Mesenteric fat pad (tissue), 1 donor: Measurements from ENCODE around the gene C2orf68. TPM values are rescaled to one million over a fixed set of nuclear protein-coding genes. Genes with fewer than 3 reads are reported as not detected.
A peak's percentile ranks its signal among the peaks of the same experiment; 100 is the strongest.
"Not testable (repeated sequence)": the region's sequence is repeated elsewhere in the genome, so short reads cannot be mapped to it uniquely, and the experiment has no call there.

ENCODE experiments used
- DNase-seq: peaks from one replicate; pipeline ENCODE4 v3.0.0-alpha.2; 2020; ENCODE audit warnings: low spot score
- total RNA-seq: library from RNA; stranded (reverse); fragmentation: NEBNext Ultra II Directional; extraction: Animal tissue kit (Norgen Biotek cat#: 25700); gene quantifications from one replicate; pipeline ENCODE4 v1.2.1, GENCODE V29; 2021
- donor health status: DM: yes; HTN: yes; CAD: no.

C2orf68 gene
- total RNA-seq, 1 donor from 2014 or later, result 26.3 TPM

DNA sequence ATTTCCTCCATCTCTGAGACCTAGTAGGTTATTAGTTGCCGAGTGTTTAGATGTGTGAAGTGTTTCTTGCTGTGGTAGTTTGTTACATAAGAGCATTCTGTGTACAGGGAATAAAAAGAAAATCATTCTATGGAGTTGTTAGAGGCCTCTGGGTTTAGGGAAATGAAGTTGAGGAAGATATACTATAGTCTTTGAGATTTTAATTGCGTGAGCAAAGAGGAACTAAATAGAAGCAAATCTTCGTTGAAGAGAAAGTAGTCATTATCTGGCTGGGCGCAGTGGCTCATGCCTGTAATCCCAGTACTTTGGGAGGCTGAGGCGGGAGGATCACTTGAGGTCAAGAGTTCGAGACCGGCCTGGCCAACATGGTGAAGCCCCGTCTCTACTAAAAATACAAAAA, 23.1 kb upstream of the C2orf68 start:
- no peak for DNase-seq

DNA sequence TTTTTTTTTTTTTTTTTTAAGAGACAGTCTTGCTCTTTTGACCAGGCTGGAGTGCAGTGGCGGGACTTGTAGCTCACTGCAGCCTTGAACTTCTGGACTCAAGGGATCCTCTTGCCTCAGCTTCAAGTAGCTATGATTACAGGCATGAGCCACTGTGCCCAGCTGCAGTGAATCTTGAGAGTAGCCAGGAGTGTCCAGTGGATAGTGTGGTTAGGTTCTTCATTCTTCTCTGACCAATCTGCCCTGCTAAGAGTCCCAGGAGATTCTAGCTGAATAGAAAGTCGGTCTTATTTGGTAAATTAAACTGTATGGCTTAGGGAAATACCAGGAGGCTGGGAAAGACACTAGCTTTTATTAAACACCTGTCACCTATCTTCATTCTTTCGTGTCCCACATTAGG, 19.4 kb upstream of the C2orf68 start:
- no peak for DNase-seq

DNA sequence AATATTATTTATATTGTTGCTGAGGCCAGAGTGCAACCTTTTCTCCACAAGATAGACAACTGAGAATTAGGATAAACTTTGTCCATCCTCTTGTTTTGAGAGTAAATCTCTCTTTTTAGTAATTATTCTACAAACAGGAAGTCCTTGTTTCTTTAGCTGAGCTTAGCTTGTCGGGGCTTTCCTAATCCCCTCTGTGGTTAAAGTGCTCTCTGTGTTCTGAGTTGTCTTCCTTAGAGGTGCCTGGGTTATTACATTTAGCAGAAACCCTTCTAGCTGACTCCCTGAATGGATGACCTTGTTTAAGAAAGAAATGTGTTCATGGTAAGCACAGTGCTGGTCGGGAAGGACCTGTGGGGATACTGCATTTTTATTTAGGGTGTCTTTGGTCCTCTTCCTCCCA, 16.8 kb upstream of the C2orf68 start:
- no peak for DNase-seq

DNA sequence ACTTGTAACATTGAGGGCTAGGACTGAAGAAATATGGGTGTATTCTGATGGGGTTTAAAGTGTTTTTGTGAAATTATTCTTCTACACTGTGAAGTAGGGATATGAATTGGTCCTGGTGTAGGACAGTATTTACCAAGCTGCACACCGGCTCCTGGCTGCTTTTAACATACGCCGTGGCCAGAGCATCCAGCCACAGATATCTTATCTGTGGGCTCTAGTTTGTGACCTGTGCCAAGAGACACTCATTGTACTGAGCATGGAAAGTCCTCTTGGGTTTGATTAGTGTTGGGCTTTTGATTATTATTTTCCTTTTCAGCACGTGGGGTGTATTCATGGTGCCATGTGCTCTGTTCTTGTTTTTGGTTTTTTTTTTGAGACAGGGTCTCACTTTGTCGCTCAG, 12.1 kb upstream of the C2orf68 start:
- no peak for DNase-seq

DNA sequence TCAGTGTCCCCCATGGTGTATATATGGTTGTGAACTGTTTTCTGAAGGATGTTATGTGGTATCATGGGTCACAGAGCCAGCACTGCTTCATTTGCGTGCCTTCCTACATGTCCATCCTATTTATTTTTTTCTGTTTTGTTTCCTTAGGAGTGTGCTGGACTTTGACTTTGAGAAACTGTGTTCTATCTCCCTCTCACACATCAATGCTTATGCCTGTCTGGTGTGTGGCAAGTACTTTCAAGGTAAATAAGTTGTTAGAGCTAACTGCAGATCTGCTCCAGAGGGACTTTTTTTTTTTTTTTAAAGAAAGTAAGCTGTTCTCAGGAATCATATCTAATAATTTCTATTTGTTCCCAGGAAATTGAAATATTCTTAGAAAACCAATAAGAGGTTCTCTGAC, 9.5 kb upstream of the C2orf68 start:
- no peak for DNase-seq

DNA sequence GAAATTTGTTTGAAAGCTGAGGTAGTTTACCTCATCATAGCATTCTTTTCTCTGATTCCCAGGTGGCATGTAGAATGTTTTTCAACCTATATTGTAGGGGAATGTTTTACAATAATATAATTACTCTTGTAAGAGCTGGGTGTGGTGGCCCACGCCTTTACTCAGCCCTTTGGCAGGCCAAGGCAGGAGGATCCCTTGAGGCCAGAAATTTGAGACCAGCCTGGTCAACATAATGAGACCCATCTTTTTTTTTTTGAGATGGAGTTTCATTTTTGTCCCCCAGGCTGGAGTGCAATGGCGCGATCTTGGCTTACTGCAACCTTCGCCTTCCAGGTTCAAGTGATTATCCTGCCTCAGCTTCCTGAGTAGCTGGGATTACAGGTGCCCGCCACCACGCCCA, 7.8 kb upstream of the C2orf68 start:
- DNase-seq, result no peak

DNA sequence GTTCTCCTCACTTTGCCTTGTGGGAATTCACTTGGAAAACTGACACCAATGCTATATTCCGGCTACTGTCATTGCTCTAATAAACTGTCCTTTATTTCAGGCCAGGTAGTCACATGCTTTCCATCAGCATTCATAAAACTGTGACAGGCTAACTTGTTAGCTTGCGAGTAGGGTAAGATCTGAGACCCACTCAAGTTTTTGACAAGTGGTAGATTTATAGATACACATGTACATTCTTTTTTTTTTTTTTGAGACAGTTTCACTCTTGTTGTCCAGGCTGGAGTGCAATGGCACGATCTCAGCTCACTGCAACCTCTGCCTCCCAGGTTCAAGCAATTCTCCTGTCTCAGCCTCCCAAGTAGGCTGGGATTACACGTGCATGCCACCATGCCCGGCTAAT, 5.9 kb upstream of the C2orf68 start:
- not testable (repeated sequence) for DNase-seq

DNA sequence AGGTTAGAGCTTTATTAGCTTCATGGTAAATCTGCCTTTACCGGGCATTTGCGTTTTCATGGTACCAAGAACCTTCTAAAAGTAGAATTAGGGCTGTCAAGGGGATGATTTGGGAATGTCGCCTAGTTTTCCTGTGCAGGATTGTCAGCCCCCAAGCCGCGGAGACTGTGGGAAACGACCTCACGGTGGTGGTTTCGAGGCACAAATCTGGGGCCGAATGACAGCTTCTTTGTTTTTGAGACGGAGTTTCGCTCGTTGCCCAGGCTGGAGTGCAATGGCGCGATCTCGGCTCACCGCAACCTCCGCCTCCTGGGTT, 3.5 kb upstream of the C2orf68 start:
- DNase-seq, result no peak

DNA sequence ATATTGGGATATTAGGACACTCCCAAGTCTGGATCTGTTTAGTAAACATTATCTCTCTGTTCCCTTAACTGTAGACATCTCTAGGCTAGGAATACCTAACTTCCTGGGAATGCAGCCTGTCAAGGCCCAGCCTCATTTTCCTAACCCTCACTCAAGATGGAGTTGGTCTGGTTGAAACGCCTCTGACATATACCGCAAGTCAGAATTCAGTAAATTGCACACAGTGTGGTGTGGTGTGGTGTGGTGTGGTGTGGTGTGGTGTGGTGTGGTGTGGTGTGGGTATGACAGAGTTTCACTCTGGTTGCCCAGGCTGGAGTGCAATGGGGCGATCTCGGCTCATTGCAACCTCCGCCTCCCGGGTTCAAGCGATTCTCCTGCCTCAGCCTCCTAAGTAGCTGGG, 2.9 kb upstream of the C2orf68 start:
- DNase-seq, result not testable (repeated sequence)

DNA sequence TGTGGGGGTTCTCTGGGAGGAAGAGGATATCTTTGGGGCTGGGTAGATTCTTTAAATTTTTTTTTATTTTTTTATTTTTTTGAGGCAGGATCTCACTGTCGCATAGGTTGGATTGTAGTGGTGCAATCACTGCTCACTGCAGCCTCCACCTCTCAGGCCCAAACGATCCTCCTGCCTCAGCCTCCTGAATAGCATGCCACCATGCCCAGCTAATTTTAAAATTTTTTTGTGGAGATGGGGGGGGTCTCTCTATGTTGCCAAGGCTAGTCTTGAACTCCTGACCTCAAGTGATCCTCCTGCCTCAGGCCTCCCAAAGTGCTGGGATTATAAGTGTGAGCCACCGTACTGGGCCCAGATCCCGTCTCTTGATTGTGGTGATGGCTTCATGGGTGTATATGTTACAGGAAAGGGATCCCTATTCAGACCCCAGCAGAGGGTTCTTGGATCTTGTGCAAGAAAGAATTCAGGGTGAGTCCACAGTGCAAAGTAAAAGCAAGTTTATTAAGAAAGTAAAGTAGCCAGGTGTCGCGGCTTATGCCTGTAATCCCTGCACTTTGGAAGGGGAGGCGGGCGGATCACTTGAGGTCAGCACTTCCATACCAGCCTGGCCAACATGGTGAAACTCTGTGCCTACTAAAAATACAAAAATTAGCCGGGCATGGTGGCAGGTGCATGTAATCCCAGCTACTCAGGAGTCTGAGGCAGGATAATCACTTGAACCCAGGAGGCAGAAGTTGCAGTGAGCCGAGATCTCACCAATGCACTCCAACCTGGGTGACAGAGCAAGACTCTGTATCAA, 2.0 kb upstream of the C2orf68 start:
- DNase-seq, result no peak

DNA sequence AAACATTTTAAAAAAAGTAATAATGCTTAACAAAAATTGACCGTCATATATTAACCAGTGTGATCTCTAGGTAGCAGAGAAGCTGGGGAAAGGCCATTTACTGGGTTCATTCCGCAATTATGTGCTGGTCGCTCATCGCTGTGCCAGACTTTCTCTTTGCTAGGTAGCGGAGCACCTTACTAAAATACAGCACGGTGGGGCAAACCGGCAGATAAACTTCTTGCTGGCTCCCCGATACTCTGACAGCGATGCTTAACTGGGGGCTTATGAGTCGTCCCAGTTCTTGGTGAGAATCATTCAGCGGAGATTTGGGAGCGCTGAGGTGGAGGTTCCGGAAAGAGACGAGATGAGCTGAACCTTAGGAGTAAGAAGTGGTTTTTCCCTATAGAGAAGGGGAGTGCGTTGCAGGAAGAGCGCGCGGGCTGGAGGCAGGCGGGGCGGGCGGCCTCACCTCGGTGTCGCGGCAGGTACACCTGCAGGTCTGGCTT, 605 bp downstream of the C2orf68 start:
- no peak for DNase-seq

DNA sequence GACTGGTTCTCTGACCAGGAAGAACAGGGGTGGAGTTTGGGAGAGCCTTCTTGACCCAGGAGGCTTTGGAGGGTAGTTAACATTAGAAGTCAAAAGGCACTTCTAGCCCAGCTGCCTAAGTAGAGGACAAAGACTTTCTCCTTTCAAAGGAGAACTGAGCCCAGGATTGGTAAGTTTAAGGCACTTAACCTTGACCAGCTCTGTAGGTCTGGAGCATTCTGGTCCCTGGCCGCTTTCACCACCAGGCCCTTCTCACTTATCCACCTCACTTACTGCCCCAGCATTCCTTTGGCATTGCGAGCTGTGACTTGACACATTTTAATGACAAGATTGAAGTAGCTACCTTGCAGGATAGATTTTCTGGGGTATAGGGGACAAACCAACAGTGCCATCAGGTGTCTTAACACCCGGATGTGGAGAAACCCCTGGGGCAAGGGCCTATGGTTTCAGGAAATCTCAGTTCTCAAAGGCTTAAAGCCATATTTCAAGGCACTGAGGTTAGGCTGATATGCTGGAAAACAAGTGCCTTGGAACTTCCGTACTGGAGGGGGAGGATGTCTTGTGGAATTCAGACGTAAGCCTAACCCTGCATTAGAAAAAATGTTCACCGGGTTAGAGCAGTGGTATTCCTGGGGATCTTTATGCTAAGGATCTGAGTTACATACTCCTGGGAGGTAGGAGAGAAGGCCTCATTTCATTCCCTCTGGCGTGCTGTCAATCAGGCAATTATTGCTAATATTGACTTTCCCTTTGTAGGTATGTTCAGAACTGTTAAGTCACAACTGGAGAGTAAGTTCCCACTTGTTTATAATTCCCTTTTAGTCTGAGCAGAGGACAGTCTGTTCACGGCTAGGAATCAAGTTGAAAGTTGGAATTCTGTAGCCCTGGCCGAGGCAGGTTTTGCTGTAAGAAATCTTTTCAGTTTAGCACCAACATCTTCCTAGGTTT, 4.3 kb downstream of the C2orf68 start:
- DNase-seq, result no peak

DNA sequence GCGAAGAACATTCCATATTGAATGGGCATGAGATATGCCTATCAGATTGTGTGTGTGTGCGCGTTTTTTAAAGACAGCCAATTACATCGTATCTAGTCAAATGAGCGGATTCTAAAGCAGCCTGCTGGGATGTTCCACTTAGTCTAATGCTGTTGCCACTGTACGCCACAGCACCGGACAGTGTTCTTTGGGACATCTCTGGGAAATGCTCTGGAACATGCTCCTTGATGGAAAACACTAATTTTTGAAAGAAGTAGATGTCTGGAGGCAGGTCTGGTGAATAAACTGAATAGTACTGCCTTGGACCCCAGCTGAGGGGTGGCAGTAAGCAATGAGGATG, 5.8 kb downstream of the C2orf68 start:
- no peak for DNase-seq

DNA sequence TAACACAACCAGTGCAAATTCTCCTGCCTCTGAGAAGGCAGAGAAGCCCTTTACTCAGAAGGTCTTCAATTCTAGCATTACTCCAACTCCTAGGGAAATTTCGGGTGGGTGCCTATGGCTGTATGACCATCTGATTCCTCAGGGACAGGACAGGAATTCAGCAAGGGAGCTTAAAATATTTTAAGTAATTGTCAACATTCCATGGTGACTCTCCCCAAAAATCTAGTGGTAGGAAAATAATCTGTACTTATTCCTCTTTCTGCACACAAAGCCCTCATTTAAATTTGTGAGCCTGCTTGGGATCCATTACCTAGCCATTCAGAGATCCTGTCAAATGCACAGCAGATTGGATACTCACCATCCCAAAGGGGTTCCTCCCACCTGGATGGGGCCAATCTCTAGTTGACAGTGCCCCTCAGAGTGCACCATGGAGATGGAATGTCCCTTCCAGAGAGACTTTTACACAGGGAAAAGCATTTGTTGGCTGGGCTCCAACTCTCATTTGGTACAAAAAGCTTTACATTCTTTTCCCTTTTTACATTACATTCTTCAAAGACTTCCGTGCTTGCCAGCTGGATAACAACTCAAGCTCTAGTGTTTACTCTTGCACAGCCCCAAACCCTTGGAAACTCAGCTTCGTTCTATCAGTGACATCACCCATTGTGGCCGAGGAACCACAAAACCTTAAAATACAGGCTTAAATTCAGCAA, 6.3 kb downstream of the C2orf68 start:
- DNase-seq, result no peak

DNA sequence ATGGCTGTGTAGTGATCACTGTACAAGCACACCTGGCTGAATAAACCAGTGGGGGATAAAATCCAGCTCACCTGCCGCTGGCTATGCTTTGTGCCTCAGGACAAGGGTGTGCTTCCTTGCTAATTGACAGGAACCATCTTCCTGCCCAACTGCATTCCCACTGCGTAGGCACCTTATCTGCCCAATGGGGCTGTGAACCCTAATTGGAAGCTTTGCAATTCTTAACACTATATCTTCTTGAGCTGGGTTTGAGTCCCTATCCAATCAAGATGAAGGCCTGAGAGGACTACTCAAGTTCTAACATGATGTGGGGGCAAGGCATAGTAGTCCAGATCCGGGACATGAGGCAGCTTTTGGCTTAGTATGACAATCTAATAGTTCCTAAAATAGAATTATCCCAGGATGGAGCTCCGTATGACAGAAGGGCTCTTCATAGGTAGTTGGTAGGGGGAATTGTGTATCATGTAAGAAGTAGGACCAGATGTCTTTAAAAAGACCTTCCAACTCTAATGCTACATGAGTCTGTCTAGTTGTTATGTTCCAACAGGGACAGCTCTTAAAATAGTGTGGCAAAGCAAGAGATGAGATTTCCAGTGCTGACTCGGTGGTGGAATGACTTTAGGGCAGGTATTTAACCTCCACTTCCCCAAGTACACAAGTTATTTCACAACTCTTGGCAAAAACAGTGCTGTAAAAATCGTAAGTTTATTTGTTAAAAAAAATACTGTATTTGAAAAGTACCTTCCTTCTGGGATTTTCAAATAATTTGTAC, 7.1 kb downstream of the C2orf68 start:
- no peak for DNase-seq

DNA sequence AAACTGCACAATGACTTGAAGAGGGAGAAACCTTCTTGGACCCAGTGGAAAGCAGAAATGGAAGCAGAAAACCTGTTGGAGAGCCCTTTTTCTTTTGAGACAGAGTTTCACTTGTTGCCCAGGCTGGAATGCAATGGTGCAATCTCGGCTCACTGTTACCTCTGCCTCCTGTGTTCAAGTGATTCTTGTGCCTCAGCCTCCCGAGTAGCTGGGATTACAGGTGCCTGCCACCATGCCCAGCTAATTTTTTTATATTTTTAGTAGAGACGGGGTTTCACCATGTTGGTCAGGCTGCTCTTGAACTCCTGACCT, 7.8 kb downstream of the C2orf68 start:
- not testable (repeated sequence) for DNase-seq

DNA sequence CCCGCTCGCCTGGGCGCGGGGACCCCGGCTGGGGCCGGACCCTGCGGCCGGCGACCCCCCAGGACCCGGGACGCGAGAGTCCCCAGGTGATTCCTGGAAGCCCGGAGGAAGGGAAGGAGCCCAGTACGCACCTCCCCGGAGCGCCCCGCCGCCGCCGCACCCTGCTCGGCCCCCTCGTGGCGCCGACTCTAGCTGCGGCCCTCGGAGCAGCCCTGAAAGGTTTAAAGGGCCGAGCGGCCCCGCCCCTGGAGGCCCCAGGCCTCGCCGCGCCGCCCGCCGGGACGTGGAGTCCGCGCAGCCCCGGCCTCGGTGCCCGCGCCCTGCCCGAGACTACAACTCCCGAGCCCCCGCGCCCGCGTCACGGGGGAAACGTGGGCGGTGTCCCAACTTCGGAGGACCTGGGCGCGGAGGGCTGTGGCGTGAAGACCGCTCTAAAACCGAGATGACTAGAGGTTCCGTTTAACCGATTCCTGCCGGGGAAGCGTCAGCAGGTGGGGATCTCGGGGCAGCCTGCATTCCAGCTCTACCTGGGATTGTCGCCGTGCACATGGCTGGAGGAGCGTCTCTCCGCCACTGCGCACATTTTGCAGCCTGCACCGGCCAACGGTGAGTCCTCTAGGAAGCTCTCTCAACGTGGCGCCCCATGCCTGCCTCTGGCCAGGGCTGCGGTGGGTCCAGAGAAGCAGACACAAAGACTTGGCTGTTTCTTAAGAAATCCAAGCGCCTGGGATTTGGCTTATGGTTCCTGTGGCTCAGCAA, 9.2 kb downstream of the C2orf68 start, which contains the start of gene TMEM150A:
TMEM150A (minus strand) TSS at position 223 of the 759 bp plus-strand sequence. CDS start 750 bp downstream, outside the sequence.
- DNase-seq, result peak; percentile 98

DNA sequence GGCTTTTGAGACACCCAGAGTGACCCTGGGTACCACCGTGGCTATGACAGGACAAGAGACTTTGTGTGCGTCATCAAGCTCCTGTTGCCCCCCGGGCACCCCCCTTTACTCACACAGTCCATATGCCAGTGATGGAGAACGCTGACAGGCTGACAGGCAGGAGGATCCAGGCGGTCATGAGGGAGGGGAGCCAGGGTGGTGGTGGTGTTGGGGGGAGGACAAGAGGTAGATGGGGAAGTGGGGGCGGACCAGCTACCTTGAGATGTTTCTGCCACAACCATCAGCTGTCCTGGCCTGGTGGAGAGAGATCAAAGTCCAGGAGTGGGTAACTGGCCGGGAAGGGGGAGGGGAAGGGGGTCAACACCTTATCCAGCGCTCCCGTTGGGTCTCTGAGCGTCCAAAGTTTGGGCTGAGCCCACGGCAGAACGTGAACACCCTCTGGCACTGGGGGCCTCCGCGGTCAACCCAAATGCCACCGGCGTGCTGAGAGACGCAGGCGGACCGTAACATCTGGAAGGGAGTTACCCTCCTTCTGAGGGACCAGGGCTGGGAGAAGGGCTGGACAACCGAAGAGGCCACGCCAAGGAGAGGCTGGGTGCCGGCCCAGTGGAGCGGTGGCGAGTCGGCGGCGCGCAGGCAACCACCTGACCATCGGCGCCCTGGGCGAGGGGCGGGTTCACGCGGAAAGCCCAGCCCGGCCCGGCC, 9.9 kb downstream of the C2orf68 start:
- no peak for DNase-seq

DNA sequence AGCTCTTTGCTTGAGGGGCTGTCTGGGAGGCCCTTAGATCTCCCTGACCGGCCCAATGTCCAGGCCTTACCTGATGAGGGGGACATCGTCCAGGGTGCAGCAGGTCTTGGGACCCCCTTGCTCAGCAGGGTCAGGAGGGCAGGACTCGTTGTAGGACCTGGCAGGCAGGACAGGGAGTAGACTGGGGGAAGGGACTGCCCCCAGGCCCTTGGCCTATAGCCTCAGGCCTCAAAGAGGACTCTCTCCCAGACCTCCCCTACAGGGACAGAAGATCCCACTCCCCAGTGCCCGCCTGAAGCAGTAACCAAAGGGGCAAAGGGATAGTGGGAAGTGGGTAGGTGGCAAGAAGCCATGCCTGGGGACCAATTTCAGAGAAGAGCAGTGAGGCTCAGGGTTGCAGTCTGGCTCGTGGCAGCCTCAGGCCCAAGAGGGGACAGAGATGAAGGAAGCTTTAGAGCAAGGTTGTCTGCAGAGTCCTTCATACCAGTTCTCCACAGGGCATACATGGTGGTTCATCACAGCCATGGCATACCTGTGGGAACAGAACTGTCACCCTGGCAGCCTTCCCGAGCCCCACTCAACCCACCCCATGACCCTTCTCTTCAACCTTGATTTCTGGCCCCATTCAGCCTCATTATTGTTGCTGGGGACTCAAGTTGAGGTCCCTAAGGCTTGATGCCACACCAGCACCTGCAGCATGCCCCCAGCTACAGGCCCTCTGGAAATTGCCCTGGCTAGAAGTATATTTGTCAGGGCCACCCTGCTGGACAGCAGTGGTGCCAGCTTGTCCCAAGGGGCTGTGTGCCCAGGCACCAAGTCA, 10.7 kb downstream of the C2orf68 start:
- DNase-seq, result no peak
